Activated CD8-positive, alpha-beta memory T cell treated with anti-CD3 and anti-CD28 coated beads, Interleukin-2, amount 50 U/mL, for 4 hours (primary cell): ENCODE data around the gene DUS3L.
"Not testable (repeated sequence)": the region's sequence is repeated elsewhere in the genome, so short reads cannot be mapped to it uniquely, and the experiment has no call there.

Experiments used
- DNase-seq: peaks from one replicate; pipeline ENCODE4 v3.0.0-alpha.2; 2020

DUS3L gene

GRCh38 chr19:5799247-5800241, 8.6 kb upstream of the DUS3L start:
- no peak for DNase-seq

- no peak for DNase-seq
Measured at GRCh38 chr19:5798244-5798643, 7.3 kb upstream of the DUS3L start.

- DNase-seq: no peak
Measured at GRCh38 chr19:5795382-5795919, 4.5 kb upstream of the DUS3L start.

- no peak for DNase-seq
Measured at GRCh38 chr19:5793188-5793587, 2.2 kb upstream of the DUS3L start.

- DNase-seq: no peak
Measured at GRCh38 chr19:5792224-5792623, 1.3 kb upstream of the DUS3L start.

- DNase-seq: no peak
Measured at GRCh38 chr19:5789886-5790558, 941 bp downstream of the DUS3L start.

- DNase-seq: no peak
Measured at GRCh38 chr19:5789351-5789761, 1.6 kb downstream of the DUS3L start.

- no peak for DNase-seq
Measured at GRCh38 chr19:5788422-5788821, 2.5 kb downstream of the DUS3L start.

- DNase-seq: no peak
Measured at GRCh38 chr19:5787409-5788182, 3.4 kb downstream of the DUS3L start.

GRCh38 chr19:5786593-5787408, 4.2 kb downstream of the DUS3L start:
- DNase-seq: no peak

- no peak for DNase-seq
Measured at GRCh38 chr19:5785423-5785822, 5.5 kb downstream of the DUS3L start.

- no peak for DNase-seq
Measured at GRCh38 chr19:5784581-5785147, 6.3 kb downstream of the DUS3L start, which contains the start of gene PRR22. Gene PRR22 (minus strand): TSS chr19:5784746. CDS start chr19:5784660, 86 bp downstream.

- DNase-seq: no peak
Measured at GRCh38 chr19:5782945-5783919, 7.7 kb downstream of the DUS3L start.

- DNase-seq: no peak
Measured at GRCh38 chr19:5782322-5782721, 8.6 kb downstream of the DUS3L start.

GRCh38 chr19:5780916-5781315, 10.0 kb downstream of the DUS3L start:
- DNase-seq: not testable (repeated sequence)

GRCh38 chr19:5778402-5778801, 12.6 kb downstream of the DUS3L start:
- no peak for DNase-seq

GRCh38 chr19:5775668-5776309, 15.2 kb downstream of the DUS3L start:
- DNase-seq: no peak

- no peak for DNase-seq
Measured at GRCh38 chr19:5774921-5775320, 16.0 kb downstream of the DUS3L start.

- DNase-seq: no peak
Measured at GRCh38 chr19:5773276-5773675, 17.7 kb downstream of the DUS3L start.

GRCh38 chr19:5772416-5772815, 18.5 kb downstream of the DUS3L start:
- DNase-seq: no peak
